GM12874 (cell line): ENCODE data around the gene THADA.

Experiments
- TF ChIP-seq, protein P1 (sequence below): IDR thresholded peaks from 2 replicates; pipeline ENCODE4 v1.5.1; 2011; ENCODE audit warnings: low read depth, mild to moderate bottlenecking, control low read depth, low read length, moderate library complexity; ENCODE audit not compliant: insufficient read depth

The THADA gene

DNA sequence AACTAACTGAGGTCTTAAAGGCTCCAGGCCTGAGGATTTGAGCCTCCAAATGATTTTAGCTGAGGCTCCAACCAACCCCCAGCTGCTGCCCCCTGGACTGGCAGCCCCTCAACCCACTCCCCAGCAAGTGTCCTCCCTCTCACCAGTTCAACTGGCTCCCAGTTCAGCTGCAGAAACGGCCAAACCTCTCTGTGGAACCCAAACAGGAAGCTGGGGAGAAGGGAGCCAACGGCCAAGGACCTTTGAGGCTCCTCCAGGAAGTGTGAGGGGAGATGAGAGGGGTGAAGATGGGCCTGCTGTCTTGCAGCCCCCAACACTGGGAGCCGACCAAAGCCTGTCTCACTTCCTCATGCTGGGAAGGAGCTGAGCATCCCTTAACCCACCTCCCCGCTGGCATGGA lies 394.3 kb downstream of the THADA start:
- TF ChIP-seq, protein P1, sequence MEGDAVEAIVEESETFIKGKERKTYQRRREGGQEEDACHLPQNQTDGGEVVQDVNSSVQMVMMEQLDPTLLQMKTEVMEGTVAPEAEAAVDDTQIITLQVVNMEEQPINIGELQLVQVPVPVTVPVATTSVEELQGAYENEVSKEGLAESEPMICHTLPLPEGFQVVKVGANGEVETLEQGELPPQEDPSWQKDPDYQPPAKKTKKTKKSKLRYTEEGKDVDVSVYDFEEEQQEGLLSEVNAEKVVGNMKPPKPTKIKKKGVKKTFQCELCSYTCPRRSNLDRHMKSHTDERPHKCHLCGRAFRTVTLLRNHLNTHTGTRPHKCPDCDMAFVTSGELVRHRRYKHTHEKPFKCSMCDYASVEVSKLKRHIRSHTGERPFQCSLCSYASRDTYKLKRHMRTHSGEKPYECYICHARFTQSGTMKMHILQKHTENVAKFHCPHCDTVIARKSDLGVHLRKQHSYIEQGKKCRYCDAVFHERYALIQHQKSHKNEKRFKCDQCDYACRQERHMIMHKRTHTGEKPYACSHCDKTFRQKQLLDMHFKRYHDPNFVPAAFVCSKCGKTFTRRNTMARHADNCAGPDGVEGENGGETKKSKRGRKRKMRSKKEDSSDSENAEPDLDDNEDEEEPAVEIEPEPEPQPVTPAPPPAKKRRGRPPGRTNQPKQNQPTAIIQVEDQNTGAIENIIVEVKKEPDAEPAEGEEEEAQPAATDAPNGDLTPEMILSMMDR: no peak

DNA sequence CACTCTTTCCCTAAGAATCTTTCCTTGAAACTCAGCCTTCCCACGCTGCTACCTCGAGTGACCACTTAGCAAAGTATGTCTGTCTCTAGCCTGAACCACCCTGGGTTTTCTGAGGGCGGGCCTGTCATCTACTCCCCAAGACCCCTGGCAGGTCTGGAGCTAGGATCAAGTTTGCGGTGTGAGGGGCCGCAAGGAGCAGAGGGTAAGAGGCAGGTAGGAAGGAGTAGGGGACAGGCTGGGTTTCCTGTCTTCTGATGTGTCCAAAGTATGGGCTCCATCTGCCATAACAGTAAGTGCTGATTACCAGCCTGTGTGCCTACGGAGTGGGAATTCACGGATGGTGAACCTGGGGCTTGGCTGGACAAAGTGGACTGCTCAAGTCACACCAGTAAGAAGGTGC lies 394.8 kb downstream of the THADA start:
- TF ChIP-seq, protein P1: no peak

DNA sequence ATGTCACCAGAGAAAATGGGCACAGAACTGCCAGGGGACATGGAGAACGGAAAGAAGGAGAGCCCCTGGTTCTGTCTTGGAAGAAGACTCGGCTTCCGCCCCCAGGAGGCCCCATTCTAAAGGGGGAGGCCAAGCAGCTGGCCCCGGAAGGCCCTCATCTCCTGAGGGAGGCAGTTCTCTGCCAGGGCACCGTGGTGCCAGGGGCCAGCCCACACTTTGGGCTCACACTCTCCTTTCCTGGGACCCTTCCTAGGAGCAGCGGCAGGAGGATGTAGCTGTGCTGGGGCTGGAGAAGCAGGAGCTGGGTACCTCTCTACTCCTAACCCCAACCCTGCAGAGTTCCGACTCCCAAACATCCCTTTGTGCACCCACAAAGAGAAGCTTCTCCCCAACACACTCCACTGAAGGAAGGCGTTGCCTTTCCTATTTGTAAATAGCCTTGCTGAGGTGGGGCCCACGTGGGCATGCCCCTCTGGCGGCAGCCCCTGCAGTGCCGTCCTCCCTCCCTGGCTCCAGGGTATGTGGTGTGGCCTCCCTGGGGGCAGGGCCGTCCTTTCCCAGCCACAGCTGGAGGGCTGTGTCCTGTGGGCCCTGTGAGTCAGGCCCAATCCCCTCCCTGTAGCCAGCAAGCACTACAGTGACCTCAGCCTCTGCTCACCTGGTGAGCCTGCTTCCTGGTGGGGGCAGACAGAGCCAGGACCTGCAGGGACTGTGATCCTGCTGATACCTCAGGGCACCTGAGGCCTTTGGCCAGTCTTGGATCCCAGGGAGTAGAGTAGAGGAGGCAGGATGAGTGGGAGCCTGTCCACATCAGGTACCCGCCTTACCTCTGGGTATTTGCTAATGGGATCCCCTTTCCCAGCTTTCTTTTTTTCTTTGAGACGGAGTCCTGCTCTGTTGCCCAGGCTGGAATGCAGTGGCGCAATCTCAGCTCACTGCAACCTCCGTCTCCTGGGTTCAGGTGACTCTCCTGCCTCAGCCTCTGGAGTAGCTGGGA lies 396.0 kb downstream of the THADA start:
- TF ChIP-seq, protein P1: no peak

DNA sequence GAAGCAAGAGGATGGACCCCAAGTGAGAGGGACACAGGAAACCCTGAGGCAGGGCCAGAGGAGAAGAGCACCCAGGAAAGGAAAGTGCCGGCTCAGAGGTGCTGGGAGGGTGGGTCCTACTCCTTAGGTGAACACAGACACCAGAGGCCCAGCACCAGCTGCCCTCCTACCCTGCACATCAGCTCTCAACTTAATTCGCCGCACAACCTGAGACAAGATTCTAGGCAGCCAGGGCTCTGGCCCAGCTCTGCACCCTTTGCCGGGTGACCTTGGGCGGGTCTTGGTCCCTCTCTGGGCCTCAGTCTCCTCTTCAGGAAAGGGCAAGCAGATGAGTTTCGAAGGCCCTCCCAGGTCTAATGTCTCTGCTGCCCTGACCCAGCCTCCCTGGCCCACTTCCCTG lies 397.6 kb downstream of the THADA start:
- TF ChIP-seq, protein P1: no peak

DNA sequence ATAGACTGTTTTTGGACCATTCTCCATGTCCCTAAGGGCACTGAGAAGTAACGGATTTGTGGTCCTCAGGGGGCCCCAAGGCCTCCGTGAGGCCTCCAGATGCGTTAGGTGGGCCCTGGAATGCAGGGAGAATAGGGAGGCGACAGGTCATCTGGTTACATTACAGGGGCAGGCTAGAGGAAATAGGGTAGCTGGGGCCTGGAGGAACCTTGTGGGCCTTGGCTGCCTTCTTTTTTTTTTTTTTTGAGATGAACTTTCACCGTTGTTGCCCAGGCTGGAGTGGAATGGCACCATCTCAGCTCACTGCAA lies 398.3 kb downstream of the THADA start:
- TF ChIP-seq, protein P1: no peak

DNA sequence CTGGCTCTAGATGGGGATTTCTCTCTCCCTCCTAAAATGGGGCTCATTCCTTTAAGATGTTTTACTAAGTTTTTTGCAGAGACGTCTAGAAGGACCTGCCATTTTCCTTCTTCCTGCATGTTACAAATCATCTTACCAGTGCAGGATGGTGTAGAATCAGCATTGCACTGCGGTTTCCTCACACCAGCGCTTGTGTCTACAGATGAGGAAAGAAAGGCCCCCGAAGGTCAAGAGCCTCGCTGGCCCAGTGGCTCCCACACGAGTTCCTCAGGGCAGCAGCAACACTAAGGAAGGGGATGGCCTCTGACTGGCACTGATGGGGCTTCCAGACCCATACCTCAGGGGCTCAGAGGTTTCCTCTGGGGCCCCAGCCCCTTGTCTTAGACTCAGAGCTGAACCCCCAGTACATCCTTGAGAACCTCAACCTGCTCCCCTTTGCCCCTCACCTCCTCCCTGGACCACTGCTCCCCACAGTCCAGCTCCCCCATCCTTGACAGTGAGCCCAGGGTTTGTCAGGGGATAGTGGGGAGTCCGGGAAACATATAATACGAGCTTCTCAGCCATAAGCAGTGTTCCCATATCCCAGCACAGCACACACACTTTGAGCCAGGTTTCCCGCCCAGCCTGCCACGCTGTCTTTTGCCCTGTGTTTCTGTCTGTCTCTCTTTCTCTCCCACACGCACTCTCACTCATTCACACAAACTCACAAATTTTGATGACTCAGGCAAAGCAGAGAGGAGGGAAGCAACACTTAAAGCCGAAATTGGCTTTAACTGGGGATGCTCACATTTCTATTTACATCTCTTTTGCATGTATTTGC lies 398.9 kb downstream of the THADA start:
- TF ChIP-seq, protein P1: no peak

DNA sequence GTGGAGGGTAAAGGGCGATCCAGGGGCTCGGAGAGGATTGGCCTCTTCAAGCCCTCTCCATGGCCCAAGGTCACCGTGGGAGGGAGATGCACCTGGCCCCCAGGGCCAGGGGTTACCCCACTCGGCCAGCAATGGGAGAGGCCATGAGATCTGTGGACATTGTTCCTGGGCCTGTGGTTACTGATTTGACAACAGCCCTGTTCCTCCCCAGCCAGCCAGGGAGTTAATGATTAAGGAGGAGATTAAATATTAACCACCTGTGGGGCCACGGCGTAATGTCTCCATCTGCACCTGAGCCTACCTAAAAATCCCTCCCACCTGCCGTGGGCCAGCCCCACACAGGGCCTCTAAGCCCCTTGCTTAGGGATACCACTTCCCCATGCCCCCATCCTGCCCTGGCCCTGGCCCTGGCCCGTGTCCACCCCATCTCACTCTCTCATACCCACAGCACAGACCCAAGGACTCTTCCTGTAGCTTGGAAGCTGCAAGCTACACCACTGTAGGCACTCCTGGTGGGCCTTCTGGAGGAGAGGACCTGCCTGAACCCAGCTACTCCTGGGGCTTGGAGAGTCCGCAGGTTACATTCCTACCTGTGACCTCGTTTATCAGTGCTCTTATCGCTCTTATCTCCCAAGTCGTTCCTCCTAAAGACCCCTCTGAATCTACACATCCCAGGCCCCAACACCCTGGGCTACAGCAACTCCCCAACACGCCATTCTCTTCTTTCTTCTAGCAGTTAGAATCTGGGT lies 401.5 kb downstream of the THADA start:
- TF ChIP-seq, protein P1: no peak
